Liver (tissue), 3 donors: ENCODE results near the gene ZNF597.

ENCODE experiments used
- ATF3 ChIP-seq: IDR thresholded peaks from 2 replicates; pipeline ENCODE4 v1.6.1; 2016; ENCODE audit warnings: antibody characterized with exemption
- EGR1 ChIP-seq, 2 donors: IDR thresholded peaks; 2 replicates each; pipeline ENCODE4 v1.6.1; 2016 to 2018; ENCODE audit warnings: antibody characterized with exemption in 2 of 2, low read depth in 2 of 2
- GABPA ChIP-seq, 2 donors: IDR thresholded peaks in 1 of 2; conservative IDR thresholded peaks in 1 of 2; 2 replicates each; pipeline ENCODE4 v1.6.1; 2016; ENCODE audit warnings: antibody characterized with exemption in 2 of 2, mild to moderate bottlenecking in 1 of 2, moderate library complexity in 1 of 2
- HNF4G ChIP-seq: IDR thresholded peaks from 2 replicates; pipeline ENCODE4 v1.6.1; 2016; ENCODE audit warnings: antibody characterized with exemption
- JUND ChIP-seq, 2 donors: IDR thresholded peaks; 2 replicates each; pipeline ENCODE4 v1.6.1; 2016; ENCODE audit warnings: antibody characterized with exemption in 2 of 2
- RAD21 ChIP-seq, 2 donors: IDR thresholded peaks; 2 replicates each; pipeline ENCODE4 v1.6.1; 2016; ENCODE audit warnings: antibody characterized with exemption in 2 of 2, mild to moderate bottlenecking in 2 of 2
- REST ChIP-seq: IDR thresholded peaks from 2 replicates; pipeline ENCODE4 v1.6.1; 2016; ENCODE audit warnings: antibody characterized with exemption, mild to moderate bottlenecking
- RXRA ChIP-seq, 2 donors: IDR thresholded peaks; 2 replicates each; pipeline ENCODE4 v1.6.1; 2017 to 2018; ENCODE audit warnings: antibody characterized with exemption in 2 of 2, mild to moderate bottlenecking in 1 of 2
- SP1 ChIP-seq: IDR thresholded peaks from 2 replicates; pipeline ENCODE4 v1.6.1; 2018; ENCODE audit warnings: antibody characterized with exemption, mild to moderate bottlenecking
- TAF1 ChIP-seq: conservative IDR thresholded peaks from 2 replicates; pipeline ENCODE4 v1.6.1; 2016; ENCODE audit warnings: antibody characterized with exemption, mild to moderate bottlenecking
- YY1 ChIP-seq: IDR thresholded peaks from 2 replicates; pipeline ENCODE4 v1.6.1; 2016; ENCODE audit warnings: antibody characterized with exemption, mild to moderate bottlenecking
- TF ChIP-seq, protein P1 (sequence below): fragments of 150-350 bp; IDR thresholded peaks from 2 replicates; pipeline ENCODE4 v1.5.1; 2017; ENCODE audit warnings: improper control_type of control experiment, low read depth, low read length; ENCODE audit not compliant: missing input control
- TF ChIP-seq, protein P2 (sequence below): IDR thresholded peaks from 2 replicates; pipeline ENCODE4 v1.6.1; 2016; ENCODE audit warnings: antibody characterized with exemption
- donor health status: healthy.
- donor health status: healthy.

GRCh38 chr16:3470723-3471122, 27.4 kb upstream of the ZNF597 start:
- TF ChIP-seq ATF3, result no peak
- TF ChIP-seq REST, result no peak
- TF ChIP-seq, protein P1, sequence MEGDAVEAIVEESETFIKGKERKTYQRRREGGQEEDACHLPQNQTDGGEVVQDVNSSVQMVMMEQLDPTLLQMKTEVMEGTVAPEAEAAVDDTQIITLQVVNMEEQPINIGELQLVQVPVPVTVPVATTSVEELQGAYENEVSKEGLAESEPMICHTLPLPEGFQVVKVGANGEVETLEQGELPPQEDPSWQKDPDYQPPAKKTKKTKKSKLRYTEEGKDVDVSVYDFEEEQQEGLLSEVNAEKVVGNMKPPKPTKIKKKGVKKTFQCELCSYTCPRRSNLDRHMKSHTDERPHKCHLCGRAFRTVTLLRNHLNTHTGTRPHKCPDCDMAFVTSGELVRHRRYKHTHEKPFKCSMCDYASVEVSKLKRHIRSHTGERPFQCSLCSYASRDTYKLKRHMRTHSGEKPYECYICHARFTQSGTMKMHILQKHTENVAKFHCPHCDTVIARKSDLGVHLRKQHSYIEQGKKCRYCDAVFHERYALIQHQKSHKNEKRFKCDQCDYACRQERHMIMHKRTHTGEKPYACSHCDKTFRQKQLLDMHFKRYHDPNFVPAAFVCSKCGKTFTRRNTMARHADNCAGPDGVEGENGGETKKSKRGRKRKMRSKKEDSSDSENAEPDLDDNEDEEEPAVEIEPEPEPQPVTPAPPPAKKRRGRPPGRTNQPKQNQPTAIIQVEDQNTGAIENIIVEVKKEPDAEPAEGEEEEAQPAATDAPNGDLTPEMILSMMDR, result no peak
- TF ChIP-seq RAD21 (IDR thresholded peaks at IDR 0.05), result no peak
- no peak for TF ChIP-seq YY1
- TF ChIP-seq SP1, result no peak
- TF ChIP-seq, protein P2, sequence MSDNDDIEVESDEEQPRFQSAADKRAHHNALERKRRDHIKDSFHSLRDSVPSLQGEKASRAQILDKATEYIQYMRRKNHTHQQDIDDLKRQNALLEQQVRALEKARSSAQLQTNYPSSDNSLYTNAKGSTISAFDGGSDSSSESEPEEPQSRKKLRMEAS, result no peak
- TF ChIP-seq EGR1 (IDR thresholded peaks at IDR 0.05; ENCODE audit: low read depth in 2 of 2), result no peak
- TF ChIP-seq GABPA (IDR thresholded peaks at IDR 0.05 in 1 of 2, conservative IDR thresholded peaks at IDR 0.05 in 1 of 2), result no peak
- no peak for TF ChIP-seq RXRA (IDR thresholded peaks at IDR 0.05)
- no peak for TF ChIP-seq JUND (IDR thresholded peaks at IDR 0.05)
- no peak for TF ChIP-seq HNF4G
- no peak for TF ChIP-seq TAF1
